ENCODE data around the gene NR3C2.
"Not testable (repeated sequence)": the region's sequence is repeated elsewhere in the genome, so short reads cannot be mapped to it uniquely, and the experiment has no call there.

Gene NR3C2

GRCh38 chr4:148216866-148217814 is 225.1 kb downstream of the NR3C2 start:
- DNase-seq (ENCODE audit: low read depth): no peak

- DNase-seq (ENCODE audit: low read depth): no peak
Observed at GRCh38 chr4:148216321-148216720, 225.9 kb downstream of the NR3C2 start.

- no peak for DNase-seq (ENCODE audit: low read depth)
Observed at GRCh38 chr4:148215202-148215601, 227.0 kb downstream of the NR3C2 start.

GRCh38 chr4:148214529-148215166 is 227.6 kb downstream of the NR3C2 start:
- no peak for DNase-seq (ENCODE audit: low read depth)

- no peak for DNase-seq (ENCODE audit: low read depth)
Observed at GRCh38 chr4:148211533-148211932, 230.7 kb downstream of the NR3C2 start.

GRCh38 chr4:148210661-148211060 is 231.6 kb downstream of the NR3C2 start:
- no peak for DNase-seq (ENCODE audit: low read depth)

- no peak for DNase-seq (ENCODE audit: low read depth)
Observed at GRCh38 chr4:148207068-148207467, 235.1 kb downstream of the NR3C2 start.

- no peak for DNase-seq (ENCODE audit: low read depth)
Observed at GRCh38 chr4:148205476-148205875, 236.7 kb downstream of the NR3C2 start.

- no peak for DNase-seq (ENCODE audit: low read depth)
Observed at GRCh38 chr4:148204892-148205291, 237.3 kb downstream of the NR3C2 start.

GRCh38 chr4:148204171-148204570 is 238.0 kb downstream of the NR3C2 start:
- no peak for DNase-seq (ENCODE audit: low read depth)

GRCh38 chr4:148203056-148203898 is 238.9 kb downstream of the NR3C2 start:
- DNase-seq (ENCODE audit: low read depth): no peak

- no peak for DNase-seq (ENCODE audit: low read depth)
Observed at GRCh38 chr4:148200960-148201359, 241.3 kb downstream of the NR3C2 start.

- no peak for DNase-seq (ENCODE audit: low read depth)
Observed at GRCh38 chr4:148196164-148196563, 246.1 kb downstream of the NR3C2 start.

GRCh38 chr4:148192526-148192925 is 249.7 kb downstream of the NR3C2 start:
- DNase-seq (ENCODE audit: low read depth): no peak

- DNase-seq (ENCODE audit: low read depth): not testable (repeated sequence)
Observed at GRCh38 chr4:148187454-148188222, 254.6 kb downstream of the NR3C2 start.

GRCh38 chr4:148184922-148185321 is 257.3 kb downstream of the NR3C2 start:
- DNase-seq (ENCODE audit: low read depth): no peak

GRCh38 chr4:148182230-148182911 is 259.8 kb downstream of the NR3C2 start:
- no peak for DNase-seq (ENCODE audit: low read depth)

GRCh38 chr4:148173397-148174017 is 268.7 kb downstream of the NR3C2 start:
- DNase-seq (ENCODE audit: low read depth): no peak

- no peak for DNase-seq (ENCODE audit: low read depth)
Observed at GRCh38 chr4:148171596-148171995, 270.6 kb downstream of the NR3C2 start.
